ENCODE data around the gene PRSS48. TPM values are rescaled to one million over a fixed set of nuclear protein-coding genes. Genes with fewer than 3 reads are reported as not detected.

Gene PRSS48
- total and polyA plus RNA-seq, 10 of the 15 experiments (the other 5 are each of a cell fraction or from before 2014, with no cell fraction given) = not detected

GRCh38 chr4:151238477-151238876, 38.5 kb upstream of the PRSS48 start:
- H4K20me1 ChIP-seq (ENCODE audit: control insufficient read depth, insufficient read depth) = no peaks in the 10 kb centered on the region
- H3K4me3 ChIP-seq = no peak overlapping the region
- intact Hi-C loops (cut with micrococcal nuclease; ENCODE audit: unreplicated experiment) (no loop called here), in situ Hi-C loops (cut with MboI) (no loop called here)
- BruUV-seq (replicated peaks) = no TSS peak
- ChIA-PET POLR2A (no interaction called here), SMC1A (ENCODE audit: uncharacterized antibody, unreplicated experiment) (interaction anchor here (1.5 kb wide), 1 partner anchor 121 kb away, joined by 3 read pairs; no protein-coding TSS in a partner anchor), CTCF (no interaction called here), RAD21 (ENCODE audit: unreplicated experiment) (no interaction called here)
- H3K36me3 ChIP-seq (ENCODE audit: control insufficient read depth in 2 of 2, insufficient read depth in 2 of 2, low read length in 1 of 2) = no peaks in the 10 kb centered on the region
- no peak for DNase-seq (ENCODE audit: low read depth, low spot score)
- H3K27ac ChIP-seq (ENCODE audit: control insufficient read depth, insufficient read depth) = no peak overlapping the region
- H3K9ac ChIP-seq (ENCODE audit: control insufficient read depth, insufficient read depth, low read length) = no peak overlapping the region
- H3K4me2 ChIP-seq (ENCODE audit: control insufficient read depth, insufficient read depth) = no peak overlapping the region
- no peaks in the 10 kb centered on the region for H3K9me3 ChIP-seq (replicated peaks; ENCODE audit: control insufficient read depth, insufficient read depth, low read length)
- no peak for FAIRE-seq
- H3K79me2 ChIP-seq (ENCODE audit: control insufficient read depth, insufficient read depth, low read length) = no peaks in the 10 kb centered on the region
- WGBS (ENCODE audit: insufficient coverage, insufficient replicate concordance, low lambda C conversion rate, missing lambda C conversion rate) = 0% methylated on average over 3 of the region's 3 CpGs
- no peaks in the 10 kb centered on the region; a peak in 1 of 4 replicates for H3K27me3 ChIP-seq (replicated peaks in 1 of 2; ENCODE audit: control insufficient read depth in 2 of 2, insufficient read depth in 2 of 2, low read length in 1 of 2)
- no peaks in the 10 kb centered on the region for H3K4me1 ChIP-seq (ENCODE audit: control insufficient read depth, insufficient read depth, low read length)
- ATAC-seq = no peak
- no peak overlapping the region for H2AFZ ChIP-seq (ENCODE audit: control insufficient read depth, low read depth, low read length)
- TF ChIP-seq MTA3 (IDR thresholded peaks at IDR 0.05; ENCODE audit: borderline replicate concordance, low read length) (no peak), POLR2AphosphoS5 (IDR thresholded peaks at IDR 0.05; ENCODE audit: low read length) (no peak), FOXK2 (IDR thresholded peaks at IDR 0.05) (no peak), STAT3 (IDR thresholded peaks at IDR 0.05; ENCODE audit: low read depth, low read length) (no peak), NKRF (conservative IDR thresholded peaks at IDR 0.05) (no peak)

- Histone ChIP-seq H3K9me3 (replicated peaks; ENCODE audit: control insufficient read depth, insufficient read depth, low read length) (no peaks in the 10 kb centered on the region), H3K27me3 (replicated peaks in 1 of 2; ENCODE audit: control insufficient read depth in 2 of 2, insufficient read depth in 2 of 2, low read length in 1 of 2) (no peaks in the 10 kb centered on the region; a peak in 1 of 4 replicates), H3K27ac (ENCODE audit: control insufficient read depth, insufficient read depth) (no peak overlapping the region), H3K9ac (ENCODE audit: control insufficient read depth, insufficient read depth, low read length) (no peak overlapping the region), H3K36me3 (ENCODE audit: control insufficient read depth in 2 of 2, insufficient read depth in 2 of 2, low read length in 1 of 2) (no peaks in the 10 kb centered on the region), H2AFZ (ENCODE audit: control insufficient read depth, low read depth, low read length) (no peak overlapping the region), H4K20me1 (ENCODE audit: control insufficient read depth, insufficient read depth) (no peaks in the 10 kb centered on the region), H3K4me2 (ENCODE audit: control insufficient read depth, insufficient read depth) (no peak overlapping the region), H3K79me2 (ENCODE audit: control insufficient read depth, insufficient read depth, low read length) (no peaks in the 10 kb centered on the region), H3K4me3 (no peak overlapping the region), H3K4me1 (ENCODE audit: control insufficient read depth, insufficient read depth, low read length) (no peaks in the 10 kb centered on the region)
- ChIA-PET SMC1A (ENCODE audit: uncharacterized antibody, unreplicated experiment) (no interaction called here), RAD21 (ENCODE audit: unreplicated experiment) (no interaction called here), POLR2A (no interaction called here), CTCF (no interaction called here)
- TF ChIP-seq RAD21 (IDR thresholded peaks at IDR 0.05; ENCODE audit: insufficient read depth, low read depth, low read length) = no peak
- ATAC-seq (no peak), DNase-seq (ENCODE audit: low read depth, low spot score) (no peak), FAIRE-seq (no peak)
- 27% methylated on average over 3 of the region's 3 CpGs for WGBS (ENCODE audit: insufficient coverage, insufficient replicate concordance, low lambda C conversion rate, missing lambda C conversion rate)
- in situ Hi-C loops (cut with MboI) (no loop called here), intact Hi-C loops (cut with micrococcal nuclease; ENCODE audit: unreplicated experiment) (no loop called here)
- no TSS peak for BruUV-seq (replicated peaks)
These were observed 37.4 kb upstream of the PRSS48 start for GRCh38 chr4:151239608-151240007.

All from GM12878 (cell line).